ENCODE data around the gene TNFAIP8L3. TPM values are rescaled to one million over a fixed set of nuclear protein-coding genes. Genes with fewer than 3 reads are reported as not detected.

The TNFAIP8L3 gene
- total and polyA plus RNA-seq, 2 donors = 0.47 to 4.7 TPM

DNA sequence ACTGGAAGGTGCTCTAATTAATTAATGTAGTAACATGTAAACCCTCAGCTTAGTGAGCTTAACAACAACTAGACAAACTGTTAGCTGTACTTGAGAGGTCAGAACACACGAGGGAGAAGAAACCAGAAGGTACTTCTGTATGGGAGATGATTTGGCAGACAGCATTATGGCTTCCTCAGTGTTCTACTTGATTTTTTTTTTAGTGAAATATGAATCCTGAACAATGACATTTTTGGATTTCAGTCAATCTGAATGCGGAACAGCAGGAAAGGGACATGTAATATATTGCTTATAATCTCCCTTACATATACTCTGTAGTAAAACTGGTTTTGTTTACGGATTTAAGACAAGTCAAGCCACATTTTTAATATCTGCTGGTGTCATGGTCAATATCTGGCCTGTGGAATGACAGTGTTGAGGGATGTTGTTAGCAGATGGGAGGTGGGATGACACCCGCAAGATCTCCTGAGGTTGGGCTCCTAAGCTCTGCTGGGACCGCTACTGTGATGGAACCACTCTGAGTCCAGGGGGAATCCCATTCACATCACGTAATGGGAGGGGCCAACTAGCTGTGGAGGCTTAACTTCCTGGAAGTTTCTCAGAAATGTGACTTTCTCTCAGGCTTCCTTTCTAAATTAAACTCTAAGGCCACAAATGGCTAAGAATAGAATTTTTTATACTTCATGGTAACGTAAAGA, 18.7 kb downstream of the TNFAIP8L3 start:
- no peak overlapping the region for H3K27ac ChIP-seq (ENCODE audit: low read depth in 1 of 2, low read length in 1 of 2)

DNA sequence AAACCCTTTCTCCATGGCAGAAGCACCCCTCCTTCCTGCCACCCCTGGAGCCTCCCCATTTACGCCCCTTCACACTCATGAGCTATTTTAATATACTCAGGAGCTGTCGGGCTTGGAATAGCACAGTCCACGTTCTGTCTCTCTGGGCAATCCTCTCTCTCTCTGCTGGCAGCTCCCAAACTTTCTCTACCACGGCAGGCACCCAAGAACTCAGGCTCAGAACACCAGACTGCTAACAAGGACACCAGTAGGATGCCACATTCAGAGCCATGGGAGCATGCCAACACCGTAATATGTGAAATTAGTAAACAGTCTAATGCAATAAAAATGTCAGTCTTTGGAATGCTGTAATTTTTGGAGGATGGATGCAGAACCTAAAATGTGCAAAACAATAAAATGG, 19.3 kb downstream of the TNFAIP8L3 start:
- H3K4me3 ChIP-seq (ENCODE audit: low read length in 2 of 2) = no peak overlapping the region
- H3K36me3 ChIP-seq (ENCODE audit: control insufficient read depth in 2 of 2, insufficient read depth in 2 of 2, low read length in 1 of 2) = no peaks in the 10 kb centered on the region
- H3K27ac ChIP-seq (ENCODE audit: low read depth in 1 of 2, low read length in 1 of 2) = no peak overlapping the region
- no peaks in the 10 kb centered on the region for H3K9me3 ChIP-seq (ENCODE audit: control insufficient read depth in 2 of 2, insufficient read depth in 1 of 2, low read length in 1 of 2)
- 98% methylated on average over 5 of the region's 5 CpGs for WGBS
- peaks cover 0 to 11% of the 10 kb centered on the region in 2 donors for H3K4me1 ChIP-seq (ENCODE audit: control insufficient read depth in 2 of 2, insufficient read depth in 2 of 2, low read length in 2 of 2)
- H3K27me3 ChIP-seq (ENCODE audit: control insufficient read depth in 2 of 2, insufficient read depth in 1 of 2, low read length in 1 of 2) = no peaks in the 10 kb centered on the region
- no peak for DNase-seq (ENCODE audit: low read depth in 6 of 9, low spot score in 9 of 9)

More for the DNA sequence above, 18.7 kb downstream of the TNFAIP8L3 start:
- no peaks in the 10 kb centered on the region for H3K36me3 ChIP-seq (ENCODE audit: control insufficient read depth in 2 of 2, insufficient read depth in 2 of 2, low read length in 1 of 2)
- no peaks in the 10 kb centered on the region for H3K27me3 ChIP-seq (ENCODE audit: control insufficient read depth in 2 of 2, insufficient read depth in 1 of 2, low read length in 1 of 2)
- DNase-seq (ENCODE audit: low read depth in 6 of 9, low spot score in 9 of 9) = no peak
- no peaks in the 10 kb centered on the region for H3K9me3 ChIP-seq (ENCODE audit: control insufficient read depth in 2 of 2, insufficient read depth in 1 of 2, low read length in 1 of 2)
- no peak overlapping the region for H3K4me3 ChIP-seq (ENCODE audit: low read length in 2 of 2)
- H3K4me1 ChIP-seq (ENCODE audit: control insufficient read depth in 2 of 2, insufficient read depth in 2 of 2, low read length in 2 of 2) = peaks cover 0 to 11% of the 10 kb centered on the region in 2 donors
- WGBS = 90% methylated on average over 7 of the region's 7 CpGs

DNA sequence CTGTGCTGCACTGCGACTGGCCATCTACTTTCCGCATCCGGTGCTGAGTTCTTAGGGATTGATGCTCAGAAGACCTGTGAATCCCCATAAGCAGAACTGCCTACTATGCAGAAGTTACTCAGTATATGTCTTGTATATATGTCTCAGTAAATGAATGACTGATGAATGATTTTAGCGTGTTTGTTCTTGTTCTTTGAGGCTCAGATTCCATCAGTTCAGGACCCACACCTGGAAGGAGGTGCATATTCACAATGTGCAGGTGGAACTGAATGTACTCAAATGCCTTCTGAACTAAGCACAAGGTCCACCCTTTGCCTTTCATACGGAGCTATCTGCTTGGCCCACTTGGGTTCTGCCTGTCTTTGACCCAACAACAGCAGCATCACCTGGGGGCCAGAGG, 19.8 kb downstream of the TNFAIP8L3 start:
- no peak for DNase-seq (ENCODE audit: low read depth in 6 of 9, low spot score in 9 of 9)
- H3K4me3 ChIP-seq (ENCODE audit: low read length in 2 of 2) = no peak overlapping the region
- H3K27me3 ChIP-seq (ENCODE audit: control insufficient read depth in 2 of 2, insufficient read depth in 1 of 2, low read length in 1 of 2) = no peaks in the 10 kb centered on the region
- H3K9me3 ChIP-seq (ENCODE audit: control insufficient read depth in 2 of 2, insufficient read depth in 1 of 2, low read length in 1 of 2) = no peaks in the 10 kb centered on the region
- H3K36me3 ChIP-seq (ENCODE audit: control insufficient read depth in 2 of 2, insufficient read depth in 2 of 2, low read length in 1 of 2) = no peaks in the 10 kb centered on the region
- 97% methylated on average over 5 of the region's 5 CpGs for WGBS
- peaks cover 0 to 11% of the 10 kb centered on the region in 2 donors for H3K4me1 ChIP-seq (ENCODE audit: control insufficient read depth in 2 of 2, insufficient read depth in 2 of 2, low read length in 2 of 2)
- H3K27ac ChIP-seq (ENCODE audit: low read depth in 1 of 2, low read length in 1 of 2) = no peak overlapping the region

DNA sequence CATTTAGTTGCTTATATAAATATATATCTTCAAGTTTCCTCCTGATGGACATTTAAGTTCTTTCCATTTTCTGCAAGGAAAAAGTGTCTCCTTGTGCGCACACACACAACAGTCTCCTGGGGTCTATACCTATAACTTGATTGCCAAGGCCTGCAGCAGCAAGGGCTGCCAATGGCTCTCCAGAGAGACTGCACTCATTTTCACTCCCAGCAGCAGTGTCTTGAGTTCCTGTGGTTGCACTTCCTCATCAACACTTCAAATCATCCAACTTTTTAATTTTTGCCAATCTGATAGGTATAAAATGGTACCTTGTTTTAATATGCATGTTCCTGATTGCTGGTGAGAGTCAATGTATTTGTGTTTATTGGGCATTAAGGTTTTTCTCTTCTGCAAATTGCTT, 23.1 kb downstream of the TNFAIP8L3 start:
- no peak overlapping the region for H3K4me3 ChIP-seq (ENCODE audit: low read length in 2 of 2)
- H3K27ac ChIP-seq (ENCODE audit: low read depth in 1 of 2, low read length in 1 of 2) = no peak overlapping the region
- H3K4me1 ChIP-seq (ENCODE audit: control insufficient read depth in 2 of 2, insufficient read depth in 2 of 2, low read length in 2 of 2) = no peaks in the 10 kb centered on the region
- H3K27me3 ChIP-seq (ENCODE audit: control insufficient read depth in 2 of 2, insufficient read depth in 1 of 2, low read length in 1 of 2) = no peaks in the 10 kb centered on the region
- H3K9me3 ChIP-seq (ENCODE audit: control insufficient read depth in 2 of 2, insufficient read depth in 1 of 2, low read length in 1 of 2) = no peaks in the 10 kb centered on the region
- H3K36me3 ChIP-seq (ENCODE audit: control insufficient read depth in 2 of 2, insufficient read depth in 2 of 2, low read length in 1 of 2) = no peaks in the 10 kb centered on the region
- no peak for DNase-seq (ENCODE audit: low read depth in 6 of 9, low spot score in 9 of 9)
- 58% methylated on average over 1 of the region's 1 CpG for WGBS

DNA sequence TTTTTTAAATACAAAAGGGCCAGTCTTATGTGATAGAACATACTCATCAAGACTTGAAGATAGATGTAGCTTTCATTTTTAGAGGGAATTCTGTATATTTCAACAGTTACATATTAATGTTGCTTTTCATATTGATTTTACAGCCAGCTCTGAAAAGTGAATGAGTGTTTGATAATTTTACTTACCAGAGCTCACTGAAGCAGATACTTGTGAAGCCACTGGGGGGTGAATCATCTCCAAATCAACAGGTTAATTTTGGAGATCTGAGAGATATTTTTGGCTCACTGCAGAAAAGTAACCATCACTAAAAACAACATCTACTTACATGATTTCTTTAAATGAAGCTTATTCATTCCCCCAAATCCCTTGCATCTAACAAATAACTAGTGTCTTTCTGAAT, 24.7 kb downstream of the TNFAIP8L3 start:
- H3K9me3 ChIP-seq (ENCODE audit: control insufficient read depth in 2 of 2, insufficient read depth in 1 of 2, low read length in 1 of 2) = no peaks in the 10 kb centered on the region
- no peaks in the 10 kb centered on the region for H3K4me1 ChIP-seq (ENCODE audit: control insufficient read depth in 2 of 2, insufficient read depth in 2 of 2, low read length in 2 of 2)
- no peaks in the 10 kb centered on the region for H3K27me3 ChIP-seq (ENCODE audit: control insufficient read depth in 2 of 2, insufficient read depth in 1 of 2, low read length in 1 of 2)
- H3K27ac ChIP-seq (ENCODE audit: low read depth in 1 of 2, low read length in 1 of 2) = no peak overlapping the region
- no peak for DNase-seq (ENCODE audit: low read depth in 6 of 9, low spot score in 9 of 9)
- no peaks in the 10 kb centered on the region for H3K36me3 ChIP-seq (ENCODE audit: control insufficient read depth in 2 of 2, insufficient read depth in 2 of 2, low read length in 1 of 2)
- H3K4me3 ChIP-seq (ENCODE audit: low read length in 2 of 2) = no peak overlapping the region

DNA sequence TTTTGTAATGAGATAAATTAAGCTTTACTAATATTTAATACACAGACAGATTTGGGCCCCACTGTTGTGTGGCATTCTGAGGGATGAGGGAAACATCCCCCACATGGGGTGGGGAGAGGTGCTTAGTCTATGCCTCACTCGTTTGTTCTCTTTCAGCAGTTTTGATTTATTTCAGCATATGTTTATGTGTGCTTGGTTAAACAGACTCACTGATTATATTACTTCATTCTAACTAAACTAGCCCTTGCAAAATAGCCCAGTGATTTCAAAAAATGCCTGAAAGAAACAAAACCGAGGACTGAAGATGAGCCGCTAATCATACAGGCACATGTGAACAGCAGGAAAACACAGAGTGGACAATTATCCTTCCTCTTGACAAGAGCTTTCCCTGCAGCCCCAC, 27.2 kb downstream of the TNFAIP8L3 start:
- Histone ChIP-seq H3K9me3 (ENCODE audit: control insufficient read depth in 2 of 2, insufficient read depth in 1 of 2, low read length in 1 of 2) (no peaks in the 10 kb centered on the region), H3K4me3 (ENCODE audit: low read length in 2 of 2) (no peak overlapping the region), H3K27ac (ENCODE audit: low read depth in 1 of 2, low read length in 1 of 2) (no peak overlapping the region), H3K4me1 (ENCODE audit: control insufficient read depth in 2 of 2, insufficient read depth in 2 of 2, low read length in 2 of 2) (no peaks in the 10 kb centered on the region), H3K27me3 (ENCODE audit: control insufficient read depth in 2 of 2, insufficient read depth in 1 of 2, low read length in 1 of 2) (no peaks in the 10 kb centered on the region), H3K36me3 (ENCODE audit: control insufficient read depth in 2 of 2, insufficient read depth in 2 of 2, low read length in 1 of 2) (no peaks in the 10 kb centered on the region)
- no peak for DNase-seq (ENCODE audit: low read depth in 6 of 9, low spot score in 9 of 9)
- 94% methylated on average over 3 of the region's 3 CpGs for WGBS

DNA sequence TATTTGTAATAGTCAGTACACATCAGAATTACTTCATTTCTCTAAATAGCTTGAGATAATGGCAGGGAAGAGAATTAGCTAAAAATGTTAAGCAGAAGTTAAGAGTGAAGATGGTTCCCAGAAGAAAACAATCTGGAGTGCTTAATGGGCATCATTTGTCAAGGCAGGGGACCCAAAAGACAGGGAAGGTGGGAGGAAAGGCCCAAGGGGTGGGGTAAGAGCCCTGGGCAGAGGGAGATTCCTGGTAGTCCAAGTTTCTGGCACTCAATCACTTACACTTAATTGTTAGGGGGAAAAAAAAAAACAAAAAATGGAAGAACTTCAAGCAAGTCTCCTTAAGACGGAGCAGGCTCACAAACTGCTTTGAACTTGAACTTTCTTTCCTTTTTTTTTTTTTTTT, 28.9 kb downstream of the TNFAIP8L3 start:
- Histone ChIP-seq H3K4me3 (ENCODE audit: low read length in 2 of 2) (no peak overlapping the region), H3K27ac (ENCODE audit: low read depth in 1 of 2, low read length in 1 of 2) (no peak overlapping the region), H3K4me1 (ENCODE audit: control insufficient read depth in 2 of 2, insufficient read depth in 2 of 2, low read length in 2 of 2) (no peaks in the 10 kb centered on the region), H3K36me3 (ENCODE audit: control insufficient read depth in 2 of 2, insufficient read depth in 2 of 2, low read length in 1 of 2) (no peaks in the 10 kb centered on the region), H3K27me3 (ENCODE audit: control insufficient read depth in 2 of 2, insufficient read depth in 1 of 2, low read length in 1 of 2) (no peaks in the 10 kb centered on the region), H3K9me3 (ENCODE audit: control insufficient read depth in 2 of 2, insufficient read depth in 1 of 2, low read length in 1 of 2) (no peaks in the 10 kb centered on the region)
- no peak for DNase-seq (ENCODE audit: low read depth in 6 of 9, low spot score in 9 of 9)
- WGBS = 88% methylated on average over 1 of the region's 1 CpG

DNA sequence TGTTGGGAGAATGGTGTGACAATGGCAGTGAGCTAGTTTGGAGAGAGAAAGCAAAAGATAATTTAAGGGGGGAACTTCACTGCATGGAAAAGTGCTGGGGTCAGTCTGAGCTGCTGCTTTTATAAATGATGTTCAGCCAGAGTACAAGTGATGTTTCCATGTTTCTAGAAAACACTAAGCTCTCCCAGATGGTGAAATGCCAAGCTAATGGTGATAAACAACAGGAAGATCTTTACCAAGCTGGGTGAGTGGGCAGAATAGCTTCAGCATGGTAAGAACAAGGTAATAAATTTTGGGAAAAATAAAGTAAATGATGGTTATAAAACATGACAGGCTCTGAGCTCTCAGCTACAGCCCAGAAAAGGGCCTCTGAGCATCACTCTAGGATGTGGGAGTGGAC, 29.4 kb downstream of the TNFAIP8L3 start:
- H3K27ac ChIP-seq (ENCODE audit: low read depth in 1 of 2, low read length in 1 of 2) = no peak overlapping the region
- H3K4me1 ChIP-seq (ENCODE audit: control insufficient read depth in 2 of 2, insufficient read depth in 2 of 2, low read length in 2 of 2) = no peaks in the 10 kb centered on the region
- no peaks in the 10 kb centered on the region for H3K36me3 ChIP-seq (ENCODE audit: control insufficient read depth in 2 of 2, insufficient read depth in 2 of 2, low read length in 1 of 2)
- no peak overlapping the region for H3K4me3 ChIP-seq (ENCODE audit: low read length in 2 of 2)
- no peaks in the 10 kb centered on the region for H3K27me3 ChIP-seq (ENCODE audit: control insufficient read depth in 2 of 2, insufficient read depth in 1 of 2, low read length in 1 of 2)
- H3K9me3 ChIP-seq (ENCODE audit: control insufficient read depth in 2 of 2, insufficient read depth in 1 of 2, low read length in 1 of 2) = no peaks in the 10 kb centered on the region
- DNase-seq (ENCODE audit: low read depth in 6 of 9, low spot score in 9 of 9) = no peak

DNA sequence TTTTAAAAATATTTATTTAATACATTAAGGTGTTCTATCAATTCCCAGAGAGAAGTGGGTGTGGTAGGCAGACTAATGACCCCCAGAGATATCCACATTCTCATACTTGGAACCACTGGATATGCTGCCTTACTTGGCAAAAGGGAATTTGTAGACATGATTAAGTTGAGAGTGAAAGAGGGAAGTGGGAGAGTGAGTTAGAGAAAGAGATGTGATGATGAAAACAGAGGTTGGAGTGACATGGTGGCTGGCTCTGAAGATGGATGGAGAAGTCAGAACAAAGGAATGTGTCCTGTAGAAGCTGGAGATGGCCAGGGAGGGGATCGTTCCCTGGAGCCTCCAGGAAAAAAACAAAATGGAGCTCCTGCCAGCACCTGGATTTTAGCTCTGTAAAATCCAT, 32.0 kb downstream of the TNFAIP8L3 start:
- DNase-seq (ENCODE audit: low read depth in 6 of 9, low spot score in 9 of 9) = no peak
- Histone ChIP-seq H3K4me3 (ENCODE audit: low read length in 2 of 2) (no peak overlapping the region), H3K36me3 (ENCODE audit: control insufficient read depth in 2 of 2, insufficient read depth in 2 of 2, low read length in 1 of 2) (no peaks in the 10 kb centered on the region), H3K9me3 (ENCODE audit: control insufficient read depth in 2 of 2, insufficient read depth in 1 of 2, low read length in 1 of 2) (no peaks in the 10 kb centered on the region), H3K4me1 (ENCODE audit: control insufficient read depth in 2 of 2, insufficient read depth in 2 of 2, low read length in 2 of 2) (no peaks in the 10 kb centered on the region), H3K27me3 (ENCODE audit: control insufficient read depth in 2 of 2, insufficient read depth in 1 of 2, low read length in 1 of 2) (no peaks in the 10 kb centered on the region), H3K27ac (ENCODE audit: low read depth in 1 of 2, low read length in 1 of 2) (no peak overlapping the region)
- WGBS = 82% methylated on average over 1 of the region's 1 CpG
